NCI-H1436 (cell line): Measurements from ENCODE around the gene CNTN6.

Experiments
- DNase-seq: peaks from one replicate; lab custom pipeline; 2025; lab: John Stamatoyannopoulos, UW

The CNTN6 gene

DNA sequence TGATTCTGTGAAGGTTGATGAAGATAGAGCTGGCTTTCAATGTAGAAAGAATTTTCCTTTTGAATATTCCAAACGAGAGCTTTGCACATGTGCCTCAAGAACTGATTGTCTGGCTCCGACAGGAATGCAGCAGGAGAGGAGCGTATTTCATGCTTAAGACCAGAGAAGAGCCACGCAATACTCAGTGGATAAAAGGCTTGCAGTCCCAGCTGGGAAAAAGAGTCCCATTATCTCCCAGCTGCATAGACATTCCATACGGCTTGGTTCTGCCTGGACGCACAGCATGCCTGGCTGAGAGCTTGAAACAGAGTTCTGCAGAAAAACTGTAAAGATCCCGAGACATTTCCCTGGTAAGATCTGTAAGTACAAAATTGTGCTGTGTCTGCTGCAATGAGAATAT lies at the start of gene CNTN6:
TSS of gene CNTN6 (plus strand) at position 254 of the 400 bp plus-strand sequence. CDS start 54,985 bp downstream, outside the sequence.
- DNase-seq, result no peak

- no peak for DNase-seq
Observed at GRCh38 chr3:1048558-1048957, 44.3 kb upstream of the CNTN6 start.

DNA sequence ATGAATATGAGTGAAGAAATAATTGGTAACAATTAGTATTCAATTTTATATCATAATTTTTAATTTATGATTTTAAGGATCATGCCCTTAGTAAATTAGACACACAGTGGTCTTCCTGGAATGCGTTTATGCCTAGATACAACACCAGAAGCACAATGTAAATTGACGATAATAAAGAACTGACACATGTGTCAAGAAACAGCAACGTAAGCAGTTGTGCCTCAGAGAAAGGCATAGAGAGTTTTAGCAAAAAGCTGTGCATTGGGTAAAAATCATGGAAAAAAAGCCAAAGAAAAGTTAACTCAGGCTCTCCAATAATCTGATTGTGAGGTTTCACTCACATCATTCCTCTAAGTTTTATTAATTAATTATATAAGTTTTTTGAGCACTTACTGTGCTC lies 37.0 kb upstream of the CNTN6 start:
- no peak for DNase-seq

DNA sequence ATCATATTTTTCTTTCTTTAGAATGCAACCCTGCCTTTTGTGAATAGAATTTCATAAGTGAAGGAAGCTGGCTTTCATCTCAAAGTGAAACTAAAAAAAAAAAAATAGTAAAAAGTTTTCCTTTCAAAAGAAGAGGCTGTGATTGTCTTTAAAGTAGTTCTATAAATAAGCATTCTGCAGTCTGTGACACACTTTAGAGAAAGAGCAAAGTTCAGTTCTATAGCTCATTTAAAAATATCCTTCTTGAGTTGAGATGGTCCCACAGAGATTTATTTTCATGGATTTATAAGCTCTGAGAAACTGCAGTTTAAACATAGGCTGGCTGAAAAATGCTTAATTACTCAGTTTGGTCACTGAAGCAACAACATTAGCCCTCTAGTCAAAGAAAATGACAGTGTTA lies 36.1 kb upstream of the CNTN6 start:
- no peak for DNase-seq

DNA sequence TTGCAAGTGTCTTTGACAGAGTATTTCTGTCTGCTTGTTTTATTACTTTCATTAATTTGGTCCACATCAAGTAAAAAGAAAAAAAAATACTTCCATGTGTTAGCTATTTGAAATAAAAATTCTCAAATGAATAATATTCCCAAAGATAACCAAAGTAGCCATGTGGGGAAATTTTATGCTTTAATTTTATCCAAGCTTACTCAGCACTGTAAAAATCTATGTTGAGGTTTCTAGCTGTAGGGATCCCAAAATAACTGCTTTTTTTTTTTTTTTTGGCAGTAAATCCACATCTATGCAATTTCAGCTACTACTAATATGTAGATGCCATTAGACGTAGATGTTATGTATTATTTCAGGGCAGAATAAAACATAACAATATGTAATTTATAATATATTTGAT lies 35.4 kb upstream of the CNTN6 start:
- DNase-seq, result no peak

GRCh38 chr3:1068985-1069384 lies 23.8 kb upstream of the CNTN6 start:
- no peak for DNase-seq

- no peak for DNase-seq
Observed at GRCh38 chr3:1072041-1072440, 20.8 kb upstream of the CNTN6 start.

GRCh38 chr3:1079662-1080061 lies 13.2 kb upstream of the CNTN6 start:
- DNase-seq, result no peak

DNA sequence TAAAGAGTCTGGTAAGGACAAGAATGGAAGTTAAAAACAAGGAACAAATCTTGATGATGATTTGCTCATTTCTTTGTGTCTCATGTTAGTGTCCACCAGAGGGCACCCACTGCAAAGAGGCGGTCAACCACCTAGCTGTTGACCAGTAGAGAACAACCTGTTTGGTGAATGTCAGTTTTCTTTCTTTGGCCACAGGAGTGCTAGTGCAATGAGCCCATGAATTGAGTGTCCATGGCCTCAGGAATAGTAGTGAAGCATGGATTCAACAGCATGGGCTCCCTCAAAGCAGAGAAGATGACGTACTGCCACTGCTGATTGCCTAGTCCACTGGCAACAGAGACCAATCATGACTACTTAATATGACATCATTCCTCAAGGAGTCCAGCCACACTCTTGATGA lies 10.7 kb upstream of the CNTN6 start:
- peak; percentile 18 for DNase-seq

- no peak for DNase-seq
Observed at GRCh38 chr3:1087066-1087560, 5.7 kb upstream of the CNTN6 start.

DNA sequence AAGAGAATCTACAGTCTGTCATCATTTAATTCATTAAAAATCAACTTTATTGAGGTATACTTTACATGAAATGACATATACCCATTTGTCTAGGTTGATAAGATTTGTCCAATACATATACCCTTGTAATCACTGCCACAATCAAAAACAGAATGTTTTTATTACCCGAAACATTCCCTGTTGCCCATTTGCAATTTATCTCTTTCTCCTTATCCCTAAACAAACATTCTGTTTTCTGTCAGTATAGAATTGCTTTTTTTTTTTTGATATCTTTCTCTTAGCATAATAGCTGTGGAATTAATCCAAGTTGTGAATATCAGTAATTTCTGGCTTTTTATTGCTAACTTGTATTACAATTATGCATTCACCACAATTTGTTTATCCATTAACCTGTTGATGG lies 4.3 kb upstream of the CNTN6 start:
- DNase-seq, result no peak

GRCh38 chr3:1091286-1091685 lies 1.5 kb upstream of the CNTN6 start:
- no peak for DNase-seq

GRCh38 chr3:1092061-1092460 lies 763 bp upstream of the CNTN6 start:
- no peak for DNase-seq

DNA sequence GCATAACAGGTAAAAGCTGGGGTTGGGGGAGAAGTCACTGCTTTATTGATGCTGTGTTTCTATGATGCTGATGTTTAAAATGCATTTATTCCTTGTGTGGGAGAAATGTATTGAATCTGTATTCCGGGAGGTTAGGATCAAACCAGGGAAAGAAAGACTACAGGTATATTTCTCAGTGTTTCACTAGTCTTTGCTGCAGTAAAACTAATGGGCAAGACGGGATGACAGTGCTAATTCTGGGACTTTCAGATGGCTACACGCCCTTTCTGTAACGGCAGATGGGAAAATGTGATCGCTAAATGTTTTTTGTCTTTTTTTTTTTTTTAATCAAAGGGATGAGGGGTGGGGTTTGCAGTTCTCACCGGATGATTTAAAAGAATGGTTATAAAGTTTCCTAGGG lies 393 bp downstream of the CNTN6 start:
- no peak for DNase-seq

- no peak for DNase-seq
Observed at GRCh38 chr3:1103525-1103924, 10.7 kb downstream of the CNTN6 start.

DNA sequence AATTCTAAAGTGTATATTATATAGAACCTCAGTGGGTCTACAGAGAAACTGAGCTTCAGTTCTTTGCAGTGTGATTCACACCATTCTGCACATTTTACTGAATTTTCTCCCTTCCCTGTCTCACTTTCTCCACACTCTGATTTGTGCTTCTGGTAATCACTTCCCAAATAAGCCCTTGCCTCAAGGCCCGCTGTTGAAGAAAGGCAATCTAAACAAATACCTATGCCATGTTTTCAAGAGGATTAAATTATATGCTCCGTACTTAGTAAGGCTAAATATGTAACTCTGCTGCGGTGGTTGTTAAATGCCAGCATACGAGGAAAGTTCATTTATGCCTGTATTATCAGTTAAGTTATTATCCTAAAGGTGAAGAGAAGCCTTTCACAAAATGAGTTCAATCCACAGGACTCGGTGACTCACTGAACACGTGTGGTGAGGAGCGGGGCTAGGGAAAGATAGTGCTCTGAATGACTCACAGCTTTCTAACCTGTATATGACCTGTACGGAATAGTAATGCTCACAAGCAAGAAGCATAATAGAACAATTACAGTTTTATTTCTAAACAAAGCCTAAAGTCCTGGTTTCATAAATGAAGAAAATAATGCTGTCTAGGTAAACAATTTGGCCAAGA lies 25.1 kb downstream of the CNTN6 start:
- no peak for DNase-seq

- no peak for DNase-seq
Observed at GRCh38 chr3:1131166-1131565, 38.3 kb downstream of the CNTN6 start.

DNA sequence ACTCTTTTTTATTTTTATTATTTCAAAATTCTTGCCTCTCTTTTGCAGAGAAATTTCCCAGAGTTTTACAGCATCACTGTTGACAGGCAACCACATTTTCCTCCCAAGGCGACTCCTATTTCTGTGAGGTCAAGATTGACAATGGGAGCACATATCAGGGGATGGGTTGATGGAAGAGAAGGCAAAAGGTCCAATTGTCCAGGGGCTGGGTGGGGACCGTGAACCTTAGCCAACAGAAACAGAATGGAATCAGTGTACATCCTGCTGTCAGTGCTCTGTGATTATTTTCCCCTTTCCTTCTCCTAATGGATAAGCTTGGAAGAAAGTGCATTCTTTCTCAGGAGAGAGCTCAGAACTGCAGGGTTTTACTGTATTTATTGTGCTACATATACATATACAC lies 42.4 kb downstream of the CNTN6 start:
- DNase-seq, result no peak

- DNase-seq, result no peak
Observed at GRCh38 chr3:1138036-1138435, 45.2 kb downstream of the CNTN6 start.

DNA sequence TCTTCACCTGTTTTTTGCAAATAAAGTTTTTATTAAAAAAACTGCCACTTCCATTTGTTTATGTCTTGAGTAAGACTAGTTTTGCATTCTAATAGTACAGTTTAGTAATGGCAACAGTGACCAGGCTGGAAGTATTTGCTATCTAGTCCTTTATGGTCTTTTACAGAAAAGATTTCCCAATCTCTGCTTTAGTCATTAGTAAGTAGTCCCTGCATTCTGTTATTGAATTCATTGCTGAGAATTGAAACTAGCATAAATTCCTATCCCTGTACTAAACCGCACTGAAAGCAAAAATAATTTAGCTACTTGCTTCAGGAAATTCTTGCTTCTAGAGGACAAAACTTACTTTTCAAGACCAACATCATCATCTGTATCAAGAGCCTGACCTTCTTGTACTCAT lies 46.2 kb downstream of the CNTN6 start:
- no peak for DNase-seq

GRCh38 chr3:1147326-1147725 lies 54.5 kb downstream of the CNTN6 start:
- no peak for DNase-seq

GRCh38 chr3:1147819-1148218 lies 55.0 kb downstream of the CNTN6 start:
- DNase-seq, result no peak

DNA sequence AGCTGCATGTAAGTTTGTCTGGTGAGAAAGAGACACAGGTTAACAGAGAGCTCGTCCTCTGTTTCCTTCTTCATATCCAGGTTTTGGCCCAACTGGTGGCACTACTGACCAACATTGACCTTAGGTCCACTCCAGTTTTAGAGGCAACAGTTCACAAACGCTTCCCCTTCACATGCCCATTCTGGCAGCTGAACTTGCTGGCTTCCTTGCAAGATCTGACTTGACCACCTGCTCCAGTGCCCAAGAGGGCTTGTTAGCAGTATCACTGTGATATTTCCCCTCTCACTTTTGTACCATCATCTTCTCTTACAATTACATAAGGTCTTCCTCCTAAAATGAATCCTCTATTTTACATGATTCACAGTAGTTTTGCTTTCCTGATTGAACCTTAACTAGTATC lies 71.3 kb downstream of the CNTN6 start:
- DNase-seq, result no peak

GRCh38 chr3:1171320-1171719 lies 78.5 kb downstream of the CNTN6 start:
- DNase-seq, result no peak

DNA sequence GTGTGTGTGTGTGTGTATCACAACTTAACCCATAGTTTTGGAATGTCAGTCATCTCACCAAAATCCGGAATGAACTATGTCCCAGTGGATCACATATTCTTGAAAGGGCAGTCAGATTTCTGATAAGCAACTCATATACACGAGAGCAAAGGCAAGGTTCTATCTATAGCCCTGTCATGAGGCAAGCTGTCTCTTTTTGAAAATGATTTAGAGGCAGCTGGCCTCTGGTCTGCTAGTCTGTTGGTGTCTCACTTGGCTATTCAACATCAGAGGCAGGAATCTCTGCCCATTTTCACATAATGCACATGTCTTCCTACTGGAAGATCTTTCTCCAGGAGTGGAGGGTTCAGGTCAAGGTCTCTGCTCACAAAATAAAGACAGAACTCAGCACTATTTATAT lies 79.8 kb downstream of the CNTN6 start:
- no peak for DNase-seq
